ENCODE results near the gene MACC1.

Gene MACC1

DNA sequence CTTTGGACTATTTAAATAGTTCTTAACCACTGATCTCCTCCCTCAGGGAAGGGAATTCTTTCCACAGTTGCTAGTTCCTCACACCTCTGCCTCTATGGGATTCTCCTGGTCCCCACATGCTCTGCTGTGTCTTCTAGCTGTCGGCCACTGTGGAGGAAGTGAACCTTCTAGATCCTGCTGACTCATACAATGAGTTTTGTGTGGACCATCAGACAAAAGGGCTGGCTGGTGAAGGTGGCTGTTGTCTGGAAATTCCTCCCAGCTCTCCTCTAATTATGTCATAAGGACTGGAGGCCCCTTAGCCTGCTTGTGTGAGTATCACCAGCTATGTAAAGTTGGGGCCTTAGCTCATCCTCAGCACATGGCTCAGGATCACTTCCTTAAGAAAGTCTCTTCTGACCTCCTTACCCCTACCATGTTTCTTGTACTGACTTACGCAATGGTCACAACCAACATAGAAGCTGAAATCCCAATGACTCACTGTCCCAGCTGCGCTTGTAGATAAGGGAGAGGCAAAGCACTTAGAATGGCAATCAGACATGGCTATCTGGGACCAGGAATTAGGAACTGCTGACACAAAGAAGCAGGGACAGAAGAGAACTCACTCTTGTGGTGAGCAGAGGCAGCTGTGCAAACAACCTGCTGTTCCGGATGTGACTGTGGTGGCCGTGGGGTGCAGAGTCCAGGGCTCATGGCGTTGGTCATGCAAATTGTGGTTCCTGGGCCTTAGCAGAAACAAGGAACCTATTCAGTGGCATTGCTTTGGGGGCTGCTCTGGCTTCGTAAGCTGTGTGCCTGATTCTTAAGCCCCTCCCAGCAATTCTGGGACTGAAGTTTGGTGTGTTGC is 2.5 kb upstream of the MACC1 start:
- TF ChIP-seq, protein P1, sequence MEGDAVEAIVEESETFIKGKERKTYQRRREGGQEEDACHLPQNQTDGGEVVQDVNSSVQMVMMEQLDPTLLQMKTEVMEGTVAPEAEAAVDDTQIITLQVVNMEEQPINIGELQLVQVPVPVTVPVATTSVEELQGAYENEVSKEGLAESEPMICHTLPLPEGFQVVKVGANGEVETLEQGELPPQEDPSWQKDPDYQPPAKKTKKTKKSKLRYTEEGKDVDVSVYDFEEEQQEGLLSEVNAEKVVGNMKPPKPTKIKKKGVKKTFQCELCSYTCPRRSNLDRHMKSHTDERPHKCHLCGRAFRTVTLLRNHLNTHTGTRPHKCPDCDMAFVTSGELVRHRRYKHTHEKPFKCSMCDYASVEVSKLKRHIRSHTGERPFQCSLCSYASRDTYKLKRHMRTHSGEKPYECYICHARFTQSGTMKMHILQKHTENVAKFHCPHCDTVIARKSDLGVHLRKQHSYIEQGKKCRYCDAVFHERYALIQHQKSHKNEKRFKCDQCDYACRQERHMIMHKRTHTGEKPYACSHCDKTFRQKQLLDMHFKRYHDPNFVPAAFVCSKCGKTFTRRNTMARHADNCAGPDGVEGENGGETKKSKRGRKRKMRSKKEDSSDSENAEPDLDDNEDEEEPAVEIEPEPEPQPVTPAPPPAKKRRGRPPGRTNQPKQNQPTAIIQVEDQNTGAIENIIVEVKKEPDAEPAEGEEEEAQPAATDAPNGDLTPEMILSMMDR (IDR thresholded peaks at IDR 0.05; ENCODE audit: control insufficient read depth, insufficient read depth, low read depth, low read length, missing control alignments): no peak
- peak; percentile 53 for DNase-seq (ENCODE audit: low read depth)
- no peak overlapping the region for H3K4me3 ChIP-seq (ENCODE audit: control insufficient read depth, low read depth, low read length)

DNA sequence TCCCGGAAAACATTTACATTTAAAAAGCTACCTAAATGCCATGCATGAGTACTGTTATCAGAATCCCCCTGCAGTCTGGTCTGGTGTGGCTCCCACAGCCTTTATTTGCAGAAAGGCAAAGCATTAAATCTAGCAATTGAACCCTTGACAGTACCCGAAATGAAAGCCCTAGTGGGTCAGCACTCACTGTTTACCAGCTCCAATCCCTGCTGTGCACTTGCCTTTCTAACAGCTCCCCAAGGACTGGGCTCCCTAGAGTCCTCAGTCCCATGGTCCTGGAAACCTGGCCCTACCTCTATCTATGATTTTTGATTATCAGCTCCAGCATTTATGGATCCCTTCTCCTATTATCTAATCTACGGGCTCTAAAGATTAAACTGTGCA is 1.9 kb upstream of the MACC1 start:
- TF ChIP-seq, protein P1 (IDR thresholded peaks at IDR 0.05; ENCODE audit: control insufficient read depth, insufficient read depth, low read depth, low read length, missing control alignments): no peak
- DNase-seq (ENCODE audit: low read depth): no peak
- H3K4me3 ChIP-seq (ENCODE audit: control insufficient read depth, low read depth, low read length): no peak overlapping the region

DNA sequence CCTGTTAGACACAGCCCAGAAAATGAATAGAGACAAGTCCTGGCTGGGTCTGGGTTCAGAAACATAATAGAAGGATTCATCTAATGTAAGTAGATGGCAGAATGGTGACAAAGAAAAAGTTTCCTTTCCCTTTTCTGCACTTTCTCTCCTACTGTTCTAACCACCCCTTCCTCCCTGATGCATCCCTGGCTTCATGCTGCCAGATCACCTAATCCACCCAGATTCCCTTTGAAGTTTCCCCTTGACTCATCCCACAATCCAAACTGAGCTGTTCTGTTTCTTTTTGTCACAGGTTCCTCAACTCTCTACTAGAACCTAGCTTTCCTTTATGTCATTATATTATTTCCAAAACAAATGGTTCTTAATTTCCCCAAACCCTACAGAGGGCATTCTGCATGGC is 1.1 kb upstream of the MACC1 start:
- TF ChIP-seq, protein P1 (IDR thresholded peaks at IDR 0.05; ENCODE audit: control insufficient read depth, insufficient read depth, low read depth, low read length, missing control alignments): no peak
- H3K4me3 ChIP-seq (ENCODE audit: control insufficient read depth, low read depth, low read length): no peak overlapping the region
- DNase-seq (ENCODE audit: low read depth): no peak

DNA sequence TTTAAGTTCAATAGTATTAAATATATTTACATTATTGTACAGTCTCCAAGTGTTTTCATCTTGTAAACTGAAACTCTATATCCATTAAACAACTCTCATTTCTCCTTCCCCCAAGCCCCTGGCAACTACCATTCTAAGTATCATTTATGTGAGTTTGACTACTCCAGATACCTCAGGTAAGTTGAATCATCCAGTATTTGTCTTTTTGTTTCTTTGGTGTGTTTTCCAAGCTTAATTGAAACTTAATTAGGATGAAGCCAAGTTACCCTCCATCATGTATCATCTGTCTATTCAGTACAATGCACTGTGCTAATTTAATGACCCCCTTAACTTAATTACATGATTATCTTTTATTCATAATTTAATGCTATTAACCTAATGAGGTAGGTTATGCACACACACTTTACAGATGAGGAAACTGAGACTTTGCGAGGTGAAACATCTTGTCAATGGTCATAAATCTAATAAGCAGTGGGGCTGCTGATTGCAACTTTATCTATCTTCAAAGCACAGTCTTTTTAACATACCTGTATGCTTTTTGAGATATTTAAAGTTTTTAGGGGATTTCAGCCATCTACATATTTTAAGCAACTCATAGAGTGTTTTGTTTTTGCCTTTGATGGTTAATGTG is 663 bp downstream of the MACC1 start:
- H3K4me3 ChIP-seq (ENCODE audit: control insufficient read depth, low read depth, low read length): no peak overlapping the region
- TF ChIP-seq, protein P1 (IDR thresholded peaks at IDR 0.05; ENCODE audit: control insufficient read depth, insufficient read depth, low read depth, low read length, missing control alignments): no peak
- no peak for DNase-seq (ENCODE audit: low read depth)

DNA sequence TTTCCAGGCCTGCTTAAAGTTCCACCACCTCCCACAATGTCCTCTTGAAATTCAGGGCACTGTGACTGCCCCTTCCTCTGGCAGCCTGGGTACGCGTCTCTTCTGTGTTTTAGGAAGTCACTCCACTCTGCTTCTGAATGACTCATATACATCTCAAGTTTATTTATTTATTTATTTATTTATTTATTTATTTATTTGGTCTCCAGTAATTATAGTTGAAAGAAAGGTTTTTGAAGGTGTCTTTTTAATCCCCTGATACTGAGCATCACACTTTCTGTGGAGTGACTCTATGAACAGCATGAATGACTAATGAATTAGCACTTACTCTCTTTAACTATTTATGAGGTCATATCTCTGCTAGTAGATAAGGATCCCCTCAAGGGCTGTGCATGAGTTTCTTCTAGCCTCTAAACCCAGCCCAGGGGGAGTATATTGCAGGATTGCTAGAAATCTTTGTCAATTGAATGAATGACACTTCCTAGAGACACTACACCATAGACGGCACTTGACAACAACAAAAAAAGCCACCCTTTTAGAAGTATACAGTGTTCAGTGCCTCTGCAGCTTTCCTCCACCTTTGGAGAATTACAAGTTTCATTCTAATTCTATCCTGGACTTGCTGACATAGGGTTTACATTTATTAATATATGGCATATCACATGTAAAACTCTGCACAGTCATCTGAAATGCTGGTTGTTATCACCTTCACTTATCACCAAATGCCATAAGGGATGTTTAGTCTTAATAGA is 2.1 kb downstream of the MACC1 start:
- TF ChIP-seq, protein P1 (IDR thresholded peaks at IDR 0.05; ENCODE audit: control insufficient read depth, insufficient read depth, low read depth, low read length, missing control alignments): no peak
- H3K4me3 ChIP-seq (ENCODE audit: control insufficient read depth, low read depth, low read length): no peak overlapping the region
- no peak for DNase-seq (ENCODE audit: low read depth)

DNA sequence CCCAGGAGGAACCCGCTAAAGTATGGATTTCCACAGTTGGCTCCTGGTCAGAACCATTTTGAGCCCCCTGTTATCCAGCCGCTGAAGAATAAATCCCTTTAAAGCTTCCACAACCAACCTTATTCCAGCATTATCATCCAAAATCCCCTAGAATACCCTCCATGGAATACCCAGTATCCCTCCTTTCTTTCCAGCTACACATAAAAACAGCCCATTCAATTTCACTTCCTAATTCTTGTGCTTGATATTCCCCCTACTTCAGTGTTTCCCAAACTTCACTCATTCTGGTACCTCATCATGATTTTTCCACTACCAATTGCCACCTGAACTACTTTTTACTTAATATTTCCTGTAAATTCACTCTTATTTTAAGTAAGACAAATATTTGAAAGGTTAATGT is 3.1 kb downstream of the MACC1 start:
- no peak overlapping the region for H3K4me3 ChIP-seq (ENCODE audit: control insufficient read depth, low read depth, low read length)
- no peak for DNase-seq (ENCODE audit: low read depth)
- TF ChIP-seq, protein P1 (IDR thresholded peaks at IDR 0.05; ENCODE audit: control insufficient read depth, insufficient read depth, low read depth, low read length, missing control alignments): no peak
